ENCODE measurements around the gene ABCA10. TPM values are rescaled to one million over a fixed set of nuclear protein-coding genes. Genes with fewer than 3 reads are reported as not detected.

The ABCA10 gene
- total RNA-seq, 1 experiment from 2014 or later, result 18.3 TPM

- no peak for DNase-seq (ENCODE audit: unreplicated experiment)
- ChIA-PET CTCF (no interaction called here), POLR2A (no interaction called here)
- BruUV-seq (replicated peaks), result no TSS peak
- peaks cover 4% of the 10 kb centered on the region for H3K4me1 Mint-ChIP-seq (ENCODE audit: insufficient read depth, unreplicated experiment)
- intact Hi-C loops (cut with micrococcal nuclease), result no loop called here
- no peaks in the 10 kb centered on the region for H3K9me3 Mint-ChIP-seq (ENCODE audit: unreplicated experiment)
- TF ChIP-seq CTCF (IDR thresholded peaks at IDR 0.05; ENCODE audit: unreplicated experiment), result no peak
- no peak overlapping the region for H3K27ac Mint-ChIP-seq (ENCODE audit: low read depth, unreplicated experiment)
- no peaks in the 10 kb centered on the region for H3K36me3 Mint-ChIP-seq (ENCODE audit: insufficient read depth, unreplicated experiment)
- H3K4me3 Mint-ChIP-seq (ENCODE audit: unreplicated experiment), result no peak overlapping the region
- no peaks in the 10 kb centered on the region for H3K27me3 Mint-ChIP-seq (ENCODE audit: insufficient read depth, unreplicated experiment)
These were observed 8.5 kb downstream of the ABCA10 start for GRCh38 chr17:69220098-69220497.

- peak; percentile 16 for DNase-seq (ENCODE audit: unreplicated experiment)
- H3K9me3 Mint-ChIP-seq (ENCODE audit: unreplicated experiment), result no peaks in the 10 kb centered on the region
- ChIA-PET CTCF (no interaction called here), POLR2A (no interaction called here)
- BruUV-seq (replicated peaks), result no TSS peak
- TF ChIP-seq CTCF (IDR thresholded peaks at IDR 0.05; ENCODE audit: unreplicated experiment), result no peak
- no peak overlapping the region for H3K27ac Mint-ChIP-seq (ENCODE audit: low read depth, unreplicated experiment)
- H3K4me1 Mint-ChIP-seq (ENCODE audit: insufficient read depth, unreplicated experiment), result peaks cover 4% of the 10 kb centered on the region
- H3K4me3 Mint-ChIP-seq (ENCODE audit: unreplicated experiment), result no peak overlapping the region
- H3K36me3 Mint-ChIP-seq (ENCODE audit: insufficient read depth, unreplicated experiment), result no peaks in the 10 kb centered on the region
- intact Hi-C loops (cut with micrococcal nuclease), result no loop called here
- H3K27me3 Mint-ChIP-seq (ENCODE audit: insufficient read depth, unreplicated experiment), result no peaks in the 10 kb centered on the region
These were observed 9.6 kb downstream of the ABCA10 start for GRCh38 chr17:69218986-69219385.

- TF ChIP-seq CTCF (IDR thresholded peaks at IDR 0.05; ENCODE audit: unreplicated experiment), result no peak
- BruUV-seq (replicated peaks), result no TSS peak
- H3K27ac Mint-ChIP-seq (ENCODE audit: low read depth, unreplicated experiment), result no peak overlapping the region
- intact Hi-C loops (cut with micrococcal nuclease), result no loop called here
- no peaks in the 10 kb centered on the region for H3K4me1 Mint-ChIP-seq (ENCODE audit: insufficient read depth, unreplicated experiment)
- ChIA-PET POLR2A (no interaction called here), CTCF (interaction anchor here (0.6 kb wide), 1 partner anchor 436 kb away, joined by 3 read pairs; no protein-coding TSS in a partner anchor)
- no peak overlapping the region for H3K4me3 Mint-ChIP-seq (ENCODE audit: unreplicated experiment)
- no peaks in the 10 kb centered on the region for H3K36me3 Mint-ChIP-seq (ENCODE audit: insufficient read depth, unreplicated experiment)
- DNase-seq (ENCODE audit: unreplicated experiment), result peak; percentile 47
- no peaks in the 10 kb centered on the region for H3K27me3 Mint-ChIP-seq (ENCODE audit: insufficient read depth, unreplicated experiment)
- H3K9me3 Mint-ChIP-seq (ENCODE audit: unreplicated experiment), result no peaks in the 10 kb centered on the region
These were observed 15.4 kb downstream of the ABCA10 start for GRCh38 chr17:69213059-69213813.

GRCh38 chr17:69208640-69209039 lies 20.0 kb downstream of the ABCA10 start:
- Mint-ChIP-seq H3K4me1 (ENCODE audit: insufficient read depth, unreplicated experiment) (no peaks in the 10 kb centered on the region), H3K9me3 (ENCODE audit: unreplicated experiment) (no peaks in the 10 kb centered on the region), H3K36me3 (ENCODE audit: insufficient read depth, unreplicated experiment) (no peaks in the 10 kb centered on the region), H3K27ac (ENCODE audit: low read depth, unreplicated experiment) (no peak overlapping the region), H3K4me3 (ENCODE audit: unreplicated experiment) (no peak overlapping the region), H3K27me3 (ENCODE audit: insufficient read depth, unreplicated experiment) (no peaks in the 10 kb centered on the region)
- no peak for TF ChIP-seq CTCF (IDR thresholded peaks at IDR 0.05; ENCODE audit: unreplicated experiment)
- ChIA-PET CTCF (no interaction called here), POLR2A (interaction anchor here (1.3 kb wide), 1 partner anchor 9 kb away, joined by 3 read pairs; no protein-coding TSS in a partner anchor)
- no peak for DNase-seq (ENCODE audit: unreplicated experiment)
- no TSS peak for BruUV-seq (replicated peaks)
- intact Hi-C loops (cut with micrococcal nuclease), result no loop called here
